ENCODE results near the gene IGFLR1. TPM values are rescaled to one million over a fixed set of nuclear protein-coding genes. Genes with fewer than 3 reads are reported as not detected.

Gene IGFLR1
- total RNA-seq, 1 donor from 2014 or later = not detected

- TF ChIP-seq CTCF (IDR thresholded peaks at IDR 0.05) = peak; percentile 12 to 22 (median 18)
- peaks cover 12 to 28% of the 10 kb centered on the region in 2 donors for H3K36me3 ChIP-seq
- intact Hi-C loops (cut with DNase I) = loop anchor here (1.0 to 10.0 kb wide), 9 partner anchors 16 to 596 kb away; partner anchors contain the start of genes ETV2, FXYD7, HSPB6 and OVOL3
- H3K4me1 ChIP-seq = peaks cover 10 to 18% of the 10 kb centered on the region in 2 donors
- DNase-seq (ENCODE audit: low spot score in 2 of 2) = peak; percentile 94 to 99
- no peaks in the 10 kb centered on the region for H3K27me3 ChIP-seq
- H3K9me3 ChIP-seq = no peaks in the 10 kb centered on the region
- peak overlapping the region; percentile 81 to 85 for H3K27ac ChIP-seq
- peak overlapping the region; percentile 56 to 70 for H3K4me3 ChIP-seq
Observed at GRCh38 chr19:35740423-35741202, 1.6 kb downstream of the IGFLR1 start.

GRCh38 chr19:35740108-35740422 lies 2.2 kb downstream of the IGFLR1 start:
- Histone ChIP-seq H3K36me3 (peaks cover 16 to 34% of the 10 kb centered on the region in 2 donors), H3K4me1 (peaks cover 10 to 18% of the 10 kb centered on the region in 2 donors), H3K9me3 (no peaks in the 10 kb centered on the region), H3K27me3 (no peaks in the 10 kb centered on the region), H3K27ac (peak overlapping the region; percentile 78), H3K4me3 (peak overlapping the region; percentile 56 to 70)
- DNase-seq (ENCODE audit: low spot score in 2 of 2) = no peak
- intact Hi-C loops (cut with DNase I) = loop anchor here (1.0 to 10.0 kb wide), 9 partner anchors 17 to 595 kb away; partner anchors contain the start of genes ETV2, FXYD7, HSPB6 and OVOL3
- TF ChIP-seq CTCF (IDR thresholded peaks at IDR 0.05) = no peak

GRCh38 chr19:35739275-35740107 lies 2.8 kb downstream of the IGFLR1 start:
- H3K27ac ChIP-seq = peak overlapping the region; percentile 78
- intact Hi-C loops (cut with DNase I) = loop anchor here (1.0 to 10.0 kb wide), 9 partner anchors 17 to 595 kb away; partner anchors contain the start of genes ETV2, FXYD7, HSPB6 and OVOL3
- no peak for DNase-seq (ENCODE audit: low spot score in 2 of 2)
- peak overlapping the region; percentile 56 to 70 for H3K4me3 ChIP-seq
- H3K36me3 ChIP-seq = peaks cover 22 to 38% of the 10 kb centered on the region in 2 donors
- no peaks in the 10 kb centered on the region for H3K9me3 ChIP-seq
- H3K4me1 ChIP-seq = peaks cover 9 to 18% of the 10 kb centered on the region in 2 donors
- TF ChIP-seq CTCF (IDR thresholded peaks at IDR 0.05) = no peak
- H3K27me3 ChIP-seq = no peaks in the 10 kb centered on the region

- TF ChIP-seq CTCF (IDR thresholded peaks at IDR 0.05) = no peak
- H3K4me1 ChIP-seq = peaks cover 5 to 12% of the 10 kb centered on the region in 2 donors
- peak overlapping the region in 1 of 2 donors; percentile 78 for H3K27ac ChIP-seq
Observed at GRCh38 chr19:35738887-35739229, 3.4 kb downstream of the IGFLR1 start.

GRCh38 chr19:35738021-35738886 lies 4.0 kb downstream of the IGFLR1 start:
- Histone ChIP-seq H3K27ac (no peak overlapping the region), H3K36me3 (peaks cover 34 to 51% of the 10 kb centered on the region in 2 donors), H3K27me3 (no peaks in the 10 kb centered on the region), H3K4me1 (peaks cover 5 to 12% of the 10 kb centered on the region in 2 donors), H3K9me3 (no peaks in the 10 kb centered on the region), H3K4me3 (no peak overlapping the region)
- DNase-seq (ENCODE audit: low spot score in 2 of 2) = no peak
- TF ChIP-seq CTCF (IDR thresholded peaks at IDR 0.05) = no peak
- intact Hi-C loops (cut with DNase I) = no loop called here

More at GRCh38 chr19:35738887-35739229, 3.4 kb downstream of the IGFLR1 start:
- H3K9me3 ChIP-seq = no peaks in the 10 kb centered on the region
- intact Hi-C loops (cut with DNase I) = no loop called here
- DNase-seq (ENCODE audit: low spot score in 2 of 2) = no peak
- no peaks in the 10 kb centered on the region for H3K27me3 ChIP-seq
- no peak overlapping the region for H3K4me3 ChIP-seq
- peaks cover 28 to 45% of the 10 kb centered on the region in 2 donors for H3K36me3 ChIP-seq
